ENCODE results near the gene CFAP43.

DNA sequence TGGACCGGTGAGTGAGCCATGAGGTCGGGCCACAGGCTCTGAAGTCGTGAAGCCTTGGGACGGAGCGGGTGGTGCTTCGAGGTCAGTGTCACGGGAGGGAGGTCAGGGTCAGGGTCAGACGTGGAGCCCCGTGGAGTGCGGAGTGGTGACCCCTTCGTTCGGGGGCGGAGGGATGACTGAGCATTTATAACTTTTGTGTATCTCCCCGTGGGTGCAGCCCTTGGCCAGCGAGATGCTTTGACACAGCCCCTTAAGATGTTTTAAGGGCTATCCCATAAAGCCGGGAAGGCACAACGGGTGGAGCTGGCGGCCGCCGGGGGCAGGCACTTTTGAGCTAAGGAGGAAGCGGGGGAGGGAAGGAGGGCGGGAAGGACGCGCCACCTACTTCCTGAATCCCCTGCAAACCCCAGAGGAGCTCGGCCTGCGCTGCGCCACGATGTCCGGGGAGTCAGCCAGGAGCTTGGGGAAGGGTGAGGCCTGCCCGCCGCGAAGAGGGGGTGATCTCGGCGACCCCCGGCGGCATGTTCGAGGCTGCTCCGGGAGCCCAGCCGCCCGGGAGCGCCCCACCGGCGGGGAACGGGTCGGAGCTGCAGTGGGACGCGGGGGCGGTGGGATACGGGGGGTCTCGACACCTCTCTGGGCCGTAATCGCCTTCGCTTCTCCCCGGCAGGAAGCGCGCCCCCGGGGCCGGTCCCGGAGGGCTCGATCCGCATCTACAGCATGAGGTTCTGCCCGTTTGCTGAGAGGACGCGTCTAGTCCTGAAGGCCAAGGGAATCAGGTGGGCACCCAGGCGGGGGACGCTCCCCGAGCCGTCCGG lies 22.5 kb upstream of the CFAP43 start, which contains the start of gene GSTO1:
- TF ChIP-seq EZH2 (IDR thresholded peaks at IDR 0.05; ENCODE audit: low read length, unreplicated experiment) (no peak), EZH2phosphoT487 (IDR thresholded peaks at IDR 0.05; ENCODE audit: borderline replicate concordance, low read length) (no peak)
- TF ChIP-seq, protein P1, sequence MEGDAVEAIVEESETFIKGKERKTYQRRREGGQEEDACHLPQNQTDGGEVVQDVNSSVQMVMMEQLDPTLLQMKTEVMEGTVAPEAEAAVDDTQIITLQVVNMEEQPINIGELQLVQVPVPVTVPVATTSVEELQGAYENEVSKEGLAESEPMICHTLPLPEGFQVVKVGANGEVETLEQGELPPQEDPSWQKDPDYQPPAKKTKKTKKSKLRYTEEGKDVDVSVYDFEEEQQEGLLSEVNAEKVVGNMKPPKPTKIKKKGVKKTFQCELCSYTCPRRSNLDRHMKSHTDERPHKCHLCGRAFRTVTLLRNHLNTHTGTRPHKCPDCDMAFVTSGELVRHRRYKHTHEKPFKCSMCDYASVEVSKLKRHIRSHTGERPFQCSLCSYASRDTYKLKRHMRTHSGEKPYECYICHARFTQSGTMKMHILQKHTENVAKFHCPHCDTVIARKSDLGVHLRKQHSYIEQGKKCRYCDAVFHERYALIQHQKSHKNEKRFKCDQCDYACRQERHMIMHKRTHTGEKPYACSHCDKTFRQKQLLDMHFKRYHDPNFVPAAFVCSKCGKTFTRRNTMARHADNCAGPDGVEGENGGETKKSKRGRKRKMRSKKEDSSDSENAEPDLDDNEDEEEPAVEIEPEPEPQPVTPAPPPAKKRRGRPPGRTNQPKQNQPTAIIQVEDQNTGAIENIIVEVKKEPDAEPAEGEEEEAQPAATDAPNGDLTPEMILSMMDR (conservative IDR thresholded peaks at IDR 0.05; ENCODE audit: low read depth, low read length) = no peak

Measured in PC-3 (cell line).